HG03196 (cell line): Measurements from ENCODE around the gene CAMSAP3.

Source experiments
- ATAC-seq: cut with Tn5 transposase; IDR thresholded peaks from one replicate; pipeline ENCODE4 v1.9.1; 2021; ENCODE audit not compliant: unreplicated experiment

Gene CAMSAP3

DNA sequence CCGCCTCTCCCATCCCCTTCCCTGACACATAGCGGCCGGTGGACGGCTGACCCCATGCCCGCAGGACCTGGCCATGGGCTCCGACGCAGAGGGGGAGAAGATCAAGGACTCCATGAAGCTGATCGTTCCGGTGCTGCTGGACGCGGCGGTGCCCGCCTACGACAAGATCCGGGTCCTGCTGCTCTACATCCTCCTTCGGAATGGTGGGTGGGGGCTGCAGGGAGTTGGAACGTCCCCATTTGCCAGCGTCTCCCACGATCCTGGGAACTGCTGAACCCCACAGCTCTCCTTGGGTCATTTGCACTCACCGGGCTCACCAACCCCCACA, 48.9 kb downstream of the CAMSAP3 start:
- no peak for ATAC-seq

- ATAC-seq = no peak
Observed at GRCh38 chr19:7645163-7645562, 49.5 kb downstream of the CAMSAP3 start.

GRCh38 chr19:7645656-7646425, 50.2 kb downstream of the CAMSAP3 start:
- ATAC-seq = no peak

DNA sequence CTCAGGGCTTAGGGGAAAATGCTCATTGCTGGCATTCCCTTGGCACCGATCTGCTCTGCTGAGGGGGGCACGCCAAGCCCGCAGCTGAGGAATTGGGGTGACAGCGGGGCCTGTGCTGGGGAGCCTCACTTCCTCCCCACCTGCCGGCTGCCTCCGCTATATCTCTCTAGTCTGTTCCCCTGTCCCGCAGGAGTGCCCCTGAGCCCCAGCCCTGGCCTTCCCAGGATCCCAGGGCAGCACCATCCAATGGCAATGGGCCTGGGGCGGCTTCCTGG, 50.7 kb downstream of the CAMSAP3 start:
- no peak for ATAC-seq

- no peak for ATAC-seq
Observed at GRCh38 chr19:7647156-7647555, 51.5 kb downstream of the CAMSAP3 start.

DNA sequence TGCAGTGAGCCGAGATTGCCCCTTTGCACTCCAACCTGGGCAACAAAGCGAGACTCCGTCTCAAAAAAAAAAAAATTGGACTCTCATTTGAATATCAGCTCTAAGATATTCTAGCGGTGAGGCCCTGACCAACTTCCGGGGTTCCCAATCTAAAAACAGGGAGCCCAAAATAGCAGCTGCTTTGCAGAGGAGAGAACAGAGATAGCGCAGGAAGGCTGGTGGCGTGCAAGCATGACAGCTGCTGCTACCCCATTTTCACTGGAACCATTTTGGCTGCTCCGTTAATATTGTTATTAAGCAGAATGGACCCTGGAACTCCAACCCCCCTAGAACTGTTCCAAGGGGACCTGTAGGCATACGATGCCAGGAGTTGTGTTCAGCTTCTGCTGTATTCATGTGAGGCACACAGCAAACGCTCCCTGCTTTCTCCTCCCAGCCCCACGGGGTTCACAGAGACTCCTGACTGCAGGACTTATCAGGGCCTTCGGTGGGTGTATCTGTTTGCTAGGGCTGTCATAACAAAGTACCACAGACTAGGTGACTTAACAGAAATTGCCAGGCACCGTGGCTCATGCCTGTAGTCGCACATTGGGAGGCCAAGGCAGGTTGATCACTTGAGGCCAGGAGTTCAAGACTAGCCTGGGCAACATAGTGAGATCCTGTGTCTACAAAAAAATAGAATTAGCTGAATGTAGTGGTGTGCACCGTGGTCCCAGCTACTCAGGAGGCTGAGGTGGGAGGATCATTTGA, 52.8 kb downstream of the CAMSAP3 start:
- no peak for ATAC-seq

GRCh38 chr19:7650148-7650547, 54.5 kb downstream of the CAMSAP3 start:
- ATAC-seq = no peak

DNA sequence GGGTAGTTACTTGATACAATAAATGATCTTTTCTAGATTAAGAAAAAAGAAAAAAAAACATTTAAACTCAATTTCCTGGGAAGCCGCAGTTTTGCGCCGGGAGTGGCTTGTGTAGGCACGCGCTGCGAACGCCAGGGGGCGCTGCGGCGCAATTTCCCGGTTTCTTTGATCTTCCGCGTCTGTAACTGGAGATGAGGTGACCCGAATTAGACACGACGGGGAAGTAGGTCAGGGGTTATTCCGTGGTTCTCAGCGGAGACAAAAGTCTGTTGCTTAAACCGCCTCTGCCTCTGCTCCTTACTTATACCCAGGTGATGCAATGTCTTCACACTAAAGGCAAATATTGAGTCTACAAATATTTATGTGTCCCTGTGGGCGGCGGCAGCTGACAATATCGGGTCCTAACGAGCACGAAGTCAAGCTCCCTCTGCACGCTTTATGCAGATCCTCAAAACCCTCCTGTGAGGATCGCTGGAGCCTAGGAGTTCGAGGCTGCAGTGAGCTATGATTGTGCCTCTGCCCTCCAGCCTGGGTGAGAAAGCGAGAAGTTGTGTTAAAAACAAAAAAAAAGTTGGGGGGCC, 56.5 kb downstream of the CAMSAP3 start:
- peak; percentile 46 for ATAC-seq

- ATAC-seq = no peak
Observed at GRCh38 chr19:7654401-7654800, 58.7 kb downstream of the CAMSAP3 start.

GRCh38 chr19:7655581-7655980, 59.9 kb downstream of the CAMSAP3 start:
- ATAC-seq = no peak

DNA sequence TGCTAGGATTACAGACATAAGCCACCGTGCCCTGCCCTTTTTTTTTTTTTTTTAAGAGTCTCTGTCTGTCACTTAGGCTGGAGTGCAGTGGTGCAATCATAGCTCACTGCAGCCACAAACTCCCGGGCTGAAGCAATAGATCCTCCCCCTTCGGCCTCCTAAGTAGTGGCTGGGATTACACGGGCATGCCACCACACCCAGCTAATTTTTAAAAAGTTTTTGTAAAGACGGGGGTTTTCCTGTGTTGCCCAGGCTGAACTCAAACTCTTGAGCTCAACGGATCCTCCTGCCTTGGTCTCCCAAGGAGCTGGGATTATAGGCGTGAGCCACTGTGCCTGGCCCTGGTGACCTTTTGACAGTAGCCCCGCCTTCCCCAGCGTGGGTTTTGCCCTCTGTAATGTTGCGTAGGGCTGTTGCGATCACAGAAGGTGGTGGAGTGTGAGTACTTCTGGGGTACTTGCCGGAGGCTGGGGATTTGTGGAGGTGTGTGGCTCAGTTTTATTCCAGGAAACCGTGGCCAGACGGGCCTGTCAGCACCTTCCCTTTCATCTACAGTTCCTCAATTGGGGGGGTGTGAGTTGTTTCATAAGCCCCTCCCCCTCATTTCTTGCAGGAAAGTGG, 61.6 kb downstream of the CAMSAP3 start:
- ATAC-seq = no peak

DNA sequence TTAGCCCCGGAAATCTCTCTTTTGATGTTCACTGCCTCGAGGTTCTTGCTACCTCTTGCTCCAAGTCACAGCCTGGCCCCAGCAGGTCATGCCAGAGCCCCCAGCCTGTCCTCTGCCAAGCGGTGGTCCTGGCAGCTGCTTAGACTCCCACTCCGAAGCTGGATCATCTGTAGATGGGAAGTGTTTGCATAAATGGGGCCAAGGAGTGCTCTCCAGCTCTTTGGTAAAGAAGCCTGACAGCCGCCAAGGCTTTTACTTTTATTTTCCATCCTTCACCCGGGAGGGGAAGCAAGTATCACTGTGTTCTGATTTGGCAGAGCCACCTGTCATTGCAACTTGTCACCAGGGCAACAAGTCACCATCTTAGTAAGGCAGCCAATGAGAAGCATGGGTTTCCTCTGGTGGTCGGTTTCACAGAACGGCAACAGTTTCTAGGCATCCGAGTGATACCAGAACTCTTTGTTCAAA, 62.6 kb downstream of the CAMSAP3 start:
- ATAC-seq = no peak

GRCh38 chr19:7661744-7662538, 66.3 kb downstream of the CAMSAP3 start:
- no peak for ATAC-seq

DNA sequence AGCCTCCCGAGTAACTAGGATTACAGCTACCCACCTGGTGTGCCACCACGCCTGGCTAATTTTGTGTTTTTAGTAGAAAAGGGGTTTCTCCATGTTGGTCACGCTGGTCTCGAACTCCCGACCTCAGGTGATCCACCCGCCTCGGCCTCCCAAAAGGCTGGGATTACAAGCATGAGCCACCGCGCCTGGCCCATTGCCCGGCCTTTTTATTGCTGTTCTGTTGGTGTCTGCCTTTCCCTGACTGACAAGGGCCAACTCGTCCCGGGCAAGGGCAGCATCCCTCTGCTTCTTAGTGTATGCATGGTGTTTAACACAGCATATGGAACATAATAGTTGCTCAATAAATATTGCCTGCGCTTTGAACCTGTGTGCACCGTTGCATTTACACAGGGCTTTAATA, 67.0 kb downstream of the CAMSAP3 start:
- ATAC-seq = no peak

- ATAC-seq = no peak
Observed at GRCh38 chr19:7663706-7664105, 68.0 kb downstream of the CAMSAP3 start.

DNA sequence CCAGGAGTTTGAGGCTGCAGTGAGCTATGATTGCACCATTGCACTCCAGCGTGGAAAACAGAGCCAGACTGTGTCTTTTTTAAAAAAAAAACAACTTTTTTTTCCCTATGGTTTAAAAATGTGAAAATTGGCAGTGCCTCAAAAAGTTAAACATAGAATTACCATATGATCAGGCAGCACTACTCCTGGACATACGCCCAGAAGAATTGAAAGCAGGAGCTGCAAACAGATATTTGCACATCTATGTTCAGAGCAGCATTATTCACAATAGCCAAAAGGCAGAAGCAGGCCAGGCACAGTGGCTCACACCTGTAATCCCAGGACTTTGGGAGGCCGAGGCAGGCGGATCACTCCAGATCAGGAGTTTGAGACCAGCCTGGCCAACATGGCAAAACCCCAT, 69.4 kb downstream of the CAMSAP3 start:
- ATAC-seq = no peak
